ENCODE results near the gene TBXT. TPM values are rescaled to one million over a fixed set of nuclear protein-coding genes. Genes with fewer than 3 reads are reported as not detected.
"Not testable (repeated sequence)": the region's sequence is repeated elsewhere in the genome, so short reads cannot be mapped to it uniquely, and the experiment has no call there.

Gene TBXT, protein sequence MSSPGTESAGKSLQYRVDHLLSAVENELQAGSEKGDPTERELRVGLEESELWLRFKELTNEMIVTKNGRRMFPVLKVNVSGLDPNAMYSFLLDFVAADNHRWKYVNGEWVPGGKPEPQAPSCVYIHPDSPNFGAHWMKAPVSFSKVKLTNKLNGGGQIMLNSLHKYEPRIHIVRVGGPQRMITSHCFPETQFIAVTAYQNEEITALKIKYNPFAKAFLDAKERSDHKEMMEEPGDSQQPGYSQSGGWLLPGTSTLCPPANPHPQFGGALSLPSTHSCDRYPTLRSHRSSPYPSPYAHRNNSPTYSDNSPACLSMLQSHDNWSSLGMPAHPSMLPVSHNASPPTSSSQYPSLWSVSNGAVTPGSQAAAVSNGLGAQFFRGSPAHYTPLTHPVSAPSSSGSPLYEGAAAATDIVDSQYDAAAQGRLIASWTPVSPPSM
- total RNA-seq, result not detected
- long read RNA-seq, result 0 reads

DNA sequence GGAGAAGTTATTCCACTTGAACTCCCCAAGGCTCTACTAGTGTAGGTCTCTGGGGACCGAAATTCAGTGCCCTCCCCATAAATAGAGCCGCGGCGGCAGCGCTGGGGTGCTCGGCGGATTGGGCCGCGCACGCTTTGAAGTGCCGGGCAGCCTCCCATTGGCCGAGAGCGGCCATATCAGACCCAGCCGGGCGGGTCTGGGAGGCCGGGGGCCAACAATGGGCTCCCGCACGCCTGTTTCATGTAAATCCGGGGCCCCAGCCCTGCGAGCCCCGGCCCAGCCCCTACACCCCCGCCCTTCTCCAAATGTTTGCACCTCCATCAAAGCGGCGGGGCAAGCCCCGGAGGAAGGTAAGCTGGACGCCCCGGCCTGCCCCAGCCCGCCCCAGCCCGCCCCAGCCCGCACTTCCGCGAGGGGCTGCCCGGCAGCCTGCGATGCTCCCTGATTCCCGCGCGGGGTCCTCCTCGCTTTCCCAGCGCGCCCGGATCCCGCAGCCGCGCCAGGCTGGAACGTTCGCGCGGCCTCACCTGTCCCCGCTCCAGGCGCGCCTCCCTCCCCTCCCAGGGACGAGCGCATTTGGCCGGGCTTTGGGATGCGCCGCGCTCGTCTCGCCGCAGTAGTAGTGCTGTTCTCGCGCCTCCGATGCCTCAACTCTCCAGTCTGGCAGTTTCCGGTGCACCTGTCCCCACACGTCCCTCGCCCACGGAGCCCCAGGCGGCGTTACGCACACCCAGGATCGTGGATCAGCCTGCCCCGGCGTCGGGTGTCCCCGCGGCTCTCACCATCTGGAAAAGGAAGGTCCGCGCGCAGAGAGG lies at the start of gene TBXT:
TSS of gene TBXT (minus strand) at position 51 of the 815 bp plus-strand sequence. CDS start 260 bp downstream, outside the sequence.
- intact Hi-C loops (cut with DNase I), result no loop called here
- no peak for ATAC-seq
- no peak for DNase-seq (ENCODE audit: missing footprints)

DNA sequence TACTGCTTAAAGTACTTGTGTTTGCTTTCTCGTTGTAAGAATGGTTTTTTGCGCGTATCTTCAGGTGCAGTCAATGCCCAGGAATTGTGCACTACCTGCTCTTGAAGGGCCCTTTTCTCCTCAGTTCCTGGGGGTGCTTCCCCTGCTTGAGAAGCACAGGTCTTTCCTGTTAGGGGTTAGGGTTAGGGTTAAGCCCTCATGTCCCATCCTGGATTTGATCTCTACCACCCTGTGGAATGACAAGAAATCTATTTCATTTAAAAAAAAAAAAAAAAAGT lies 39.6 kb upstream of the TBXT start:
- DNase-seq (ENCODE audit: missing footprints) (no peak), ATAC-seq (no peak)
- intact Hi-C loops (cut with DNase I), result no loop called here

DNA sequence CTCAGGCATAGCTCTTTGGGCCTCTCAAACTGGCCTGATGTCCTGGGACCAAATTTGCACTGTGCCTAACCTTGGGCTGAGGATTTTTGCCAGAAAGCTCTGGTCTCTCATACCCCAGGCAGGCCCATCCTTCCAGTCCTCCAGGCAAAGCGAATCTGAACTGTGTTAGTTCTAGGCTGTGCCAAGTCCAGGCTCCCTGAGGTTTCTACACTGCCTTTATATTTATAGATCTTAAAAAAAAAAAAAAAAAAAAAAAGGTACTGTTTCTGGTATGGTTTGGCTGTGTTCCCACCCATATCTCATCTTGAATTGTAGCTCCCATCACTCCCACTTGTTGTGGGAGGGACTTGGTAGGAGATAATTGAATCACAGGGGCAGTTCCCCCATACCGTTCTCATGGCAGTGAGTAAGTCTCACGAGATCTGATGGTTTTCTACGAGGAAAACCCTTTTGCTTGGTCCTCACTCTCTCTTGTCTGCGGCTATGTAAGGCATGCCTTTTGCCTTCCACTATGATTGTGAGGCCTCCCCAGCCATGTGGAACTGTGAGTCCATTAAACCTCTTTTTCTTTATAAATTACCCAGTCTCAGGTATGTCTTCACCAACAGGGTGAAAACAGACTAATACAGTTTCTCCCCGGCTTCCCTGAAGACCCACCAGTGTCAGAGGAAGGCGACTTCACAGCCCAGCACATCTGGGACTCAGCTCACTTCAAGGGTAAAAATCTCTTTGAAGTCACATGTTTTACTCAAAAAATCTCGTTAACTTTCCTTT lies 39.0 kb upstream of the TBXT start:
- ATAC-seq (no peak), DNase-seq (ENCODE audit: missing footprints) (no peak)
- intact Hi-C loops (cut with DNase I), result no loop called here

DNA sequence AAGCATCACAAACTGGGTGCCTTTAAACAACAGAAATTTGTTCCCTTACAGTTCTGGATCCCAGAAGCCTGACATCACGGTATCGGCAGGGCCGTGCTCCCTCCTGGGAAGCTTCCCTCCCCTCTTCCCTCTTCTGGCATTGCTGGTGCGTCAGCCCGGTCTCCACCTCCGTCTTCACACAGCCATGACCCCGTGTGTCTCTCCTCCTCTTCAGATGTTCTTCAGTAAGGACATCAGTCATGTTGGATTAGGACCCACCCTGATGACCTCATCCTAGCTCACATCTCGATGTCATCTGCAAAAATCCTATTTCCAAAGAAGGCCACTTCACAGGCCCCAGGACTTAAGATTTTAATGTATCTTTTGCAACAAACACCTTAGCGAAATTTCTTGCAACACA lies 38.4 kb upstream of the TBXT start:
- intact Hi-C loops (cut with DNase I), result no loop called here
- peak; percentile 58 for ATAC-seq
- no peak for DNase-seq (ENCODE audit: missing footprints)

DNA sequence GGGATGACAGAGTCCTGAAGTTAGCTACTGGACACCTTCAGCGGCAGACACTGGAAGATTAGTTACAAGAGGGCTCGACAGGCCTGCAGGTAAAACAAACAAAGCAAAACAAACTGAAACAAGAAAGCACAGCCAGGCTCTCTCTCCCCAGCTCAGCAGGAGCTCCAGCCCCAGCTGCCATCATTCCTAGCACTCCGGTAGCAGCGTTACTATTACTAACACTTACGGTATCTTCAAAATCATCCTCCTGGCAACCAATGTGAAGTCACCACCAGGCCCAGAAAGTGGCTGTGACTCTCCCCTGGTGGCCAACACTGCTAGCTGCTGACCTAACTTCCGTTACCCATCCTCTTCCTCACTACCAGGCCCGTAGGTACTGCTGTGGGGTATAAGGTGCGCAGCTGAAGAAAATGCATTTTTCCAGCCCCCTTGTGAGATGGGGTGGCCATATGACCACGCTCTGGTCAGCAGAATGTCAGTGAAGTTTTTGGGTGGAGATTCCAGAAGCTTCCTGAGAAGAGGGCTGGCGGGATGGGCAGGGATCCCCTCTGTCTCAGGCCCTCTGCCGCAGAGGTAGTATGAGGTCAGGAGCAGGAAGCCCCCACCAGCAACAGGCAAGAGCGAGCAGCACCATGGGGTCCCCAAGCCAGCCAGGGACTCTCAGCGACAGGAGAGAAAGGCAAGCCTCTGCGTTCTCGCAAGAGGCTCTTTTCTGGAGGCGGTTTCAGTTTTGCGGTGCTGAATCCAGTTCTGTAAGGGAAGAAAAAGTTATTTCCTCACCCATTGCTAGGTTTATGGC lies 37.4 kb upstream of the TBXT start:
- ATAC-seq (no peak), DNase-seq (ENCODE audit: missing footprints) (no peak)
- intact Hi-C loops (cut with DNase I), result no loop called here

DNA sequence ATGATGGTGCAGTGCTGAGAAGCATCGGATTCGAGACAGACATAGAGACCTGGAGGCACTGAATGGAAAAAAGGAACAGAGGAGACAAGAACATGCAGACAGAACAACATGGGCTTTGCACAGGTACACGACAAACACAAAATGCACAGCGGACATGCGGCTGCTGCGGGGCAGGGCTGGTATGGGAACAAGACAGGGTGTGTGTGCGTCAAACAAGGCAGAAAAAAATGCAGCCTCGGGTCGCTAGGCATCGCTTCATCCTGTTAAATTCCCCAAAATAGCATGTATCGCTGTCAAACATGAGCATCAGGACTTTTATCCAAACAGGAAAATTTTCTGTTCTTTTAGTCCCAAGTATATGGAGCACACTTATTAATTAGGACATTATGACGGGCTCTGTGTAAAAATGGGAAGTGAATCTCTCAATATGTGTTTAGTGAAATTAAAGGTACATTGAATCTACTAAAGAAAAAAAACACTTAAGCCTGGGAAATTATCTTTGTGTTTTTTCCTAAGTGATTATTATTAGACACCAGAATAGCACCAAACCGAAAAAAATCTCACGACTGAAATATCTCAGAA lies 36.1 kb upstream of the TBXT start:
- intact Hi-C loops (cut with DNase I), result no loop called here
- DNase-seq (ENCODE audit: missing footprints) (no peak), ATAC-seq (no peak)

DNA sequence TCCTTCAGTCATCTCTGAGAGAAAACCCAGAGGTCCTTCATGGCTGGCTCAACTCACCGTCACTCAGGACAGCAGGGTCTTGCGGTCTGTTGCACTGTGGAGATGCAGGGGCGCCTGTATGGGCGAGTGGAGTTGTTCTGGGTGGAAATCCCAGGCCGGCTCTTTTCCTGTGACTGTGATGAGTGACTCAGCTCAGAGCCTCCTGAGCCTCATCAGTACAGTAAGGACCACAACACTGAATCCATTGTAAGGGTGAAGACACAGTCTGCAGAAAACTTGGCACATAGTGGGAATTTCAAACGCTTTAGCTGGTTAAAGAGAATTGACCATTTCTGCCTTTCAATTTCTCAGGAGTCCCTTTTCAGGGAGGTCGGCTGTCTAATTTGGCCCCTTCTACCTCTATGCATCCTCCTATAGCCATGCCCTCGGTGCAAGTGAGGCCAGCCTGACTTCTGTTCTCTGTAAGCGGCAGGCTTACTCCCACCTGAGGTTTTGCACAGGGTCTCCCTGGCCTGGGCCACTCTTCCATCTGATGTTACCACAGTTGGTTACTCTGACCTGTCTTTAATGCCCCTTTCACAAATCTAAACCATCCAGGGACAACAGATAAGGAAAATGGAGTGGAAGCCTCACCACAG lies 35.5 kb upstream of the TBXT start:
- peak; percentile 40 for ATAC-seq
- intact Hi-C loops (cut with DNase I), result no loop called here
- no peak for DNase-seq (ENCODE audit: missing footprints)

DNA sequence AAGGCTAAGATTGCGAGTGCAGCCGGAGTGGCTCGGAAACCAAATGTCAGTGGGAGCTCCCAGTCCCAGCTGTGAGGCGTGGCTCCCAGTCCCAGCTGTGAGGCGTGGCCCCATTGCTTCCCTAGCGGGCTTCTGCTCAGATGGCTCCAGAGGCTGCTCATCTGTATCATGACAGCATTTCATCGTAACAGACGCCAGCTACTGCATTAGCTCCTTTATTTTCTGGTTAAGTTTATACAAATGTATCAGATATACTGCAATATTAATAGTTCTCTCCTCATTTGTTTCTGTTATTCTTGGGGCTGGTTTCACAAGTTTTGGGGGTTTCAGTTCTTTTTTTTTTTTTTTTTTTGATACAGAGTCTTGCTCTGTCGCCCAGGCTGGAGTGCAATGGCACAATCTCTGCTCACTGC lies 34.7 kb upstream of the TBXT start:
- peak; percentile 80 for DNase-seq (ENCODE audit: missing footprints)
- intact Hi-C loops (cut with DNase I), result no loop called here
- ATAC-seq, result peak; percentile 79

DNA sequence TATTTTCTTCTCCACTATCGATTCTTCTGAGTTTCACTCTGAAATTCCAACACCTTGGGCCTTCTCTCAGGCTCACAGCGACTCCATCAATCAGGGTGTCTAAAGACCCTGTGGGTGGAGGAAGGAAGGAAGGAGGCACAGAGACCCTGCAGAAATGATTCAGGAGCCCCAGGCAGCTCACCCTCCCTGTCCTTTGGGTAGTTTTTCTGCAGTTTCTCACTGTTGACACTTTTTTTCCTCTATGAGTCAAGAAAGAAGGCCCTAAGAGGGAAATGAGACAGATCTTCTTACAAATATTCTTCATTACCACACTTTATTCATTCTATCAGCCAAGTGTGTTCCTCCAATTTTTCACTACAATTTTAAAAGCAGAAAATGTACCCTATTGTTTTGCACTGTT lies 34.2 kb upstream of the TBXT start:
- ATAC-seq (no peak), DNase-seq (ENCODE audit: missing footprints) (no peak)
- intact Hi-C loops (cut with DNase I), result no loop called here

DNA sequence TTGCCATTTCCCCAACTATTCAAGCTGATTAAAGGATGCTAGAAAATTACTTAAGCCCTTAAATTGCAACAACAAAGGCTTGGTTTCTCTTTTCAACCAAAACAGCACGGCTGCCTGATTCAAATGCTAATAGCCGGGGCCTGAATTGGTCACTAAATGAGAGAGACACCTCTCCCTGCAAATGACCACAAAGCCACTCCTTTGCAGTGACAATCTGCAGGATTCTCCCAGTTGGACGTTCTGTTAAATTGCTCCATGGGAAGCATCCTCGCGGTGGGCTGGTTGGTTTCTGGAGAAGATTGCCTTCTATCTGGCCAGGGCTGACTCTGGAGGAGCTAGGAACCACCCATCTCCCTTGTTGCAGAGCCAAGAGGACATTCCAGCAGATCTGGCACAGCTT lies 29.7 kb upstream of the TBXT start:
- DNase-seq (ENCODE audit: missing footprints) (no peak), ATAC-seq (no peak)
- intact Hi-C loops (cut with DNase I), result no loop called here

DNA sequence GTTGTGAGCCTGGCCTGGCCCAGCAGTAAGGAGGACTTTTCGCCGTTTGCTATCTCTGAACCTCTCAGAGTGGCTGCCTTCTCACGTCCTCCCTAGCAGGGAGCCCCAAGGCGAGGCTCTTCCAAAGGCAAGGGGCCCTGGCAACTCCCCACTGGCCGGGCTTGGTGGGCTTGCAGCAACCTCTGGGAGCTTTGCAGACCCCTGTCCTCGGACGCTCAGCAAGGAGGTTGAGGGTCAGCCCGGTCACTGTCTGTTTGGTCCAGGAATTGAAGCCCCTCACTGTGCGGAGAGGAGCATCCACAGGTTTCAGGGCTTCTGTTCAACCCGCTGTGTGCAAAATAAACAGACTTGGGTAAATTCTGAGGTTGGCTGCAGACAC lies 28.2 kb upstream of the TBXT start:
- intact Hi-C loops (cut with DNase I), result no loop called here
- ATAC-seq (peak; percentile 8), DNase-seq (ENCODE audit: missing footprints) (no peak)

DNA sequence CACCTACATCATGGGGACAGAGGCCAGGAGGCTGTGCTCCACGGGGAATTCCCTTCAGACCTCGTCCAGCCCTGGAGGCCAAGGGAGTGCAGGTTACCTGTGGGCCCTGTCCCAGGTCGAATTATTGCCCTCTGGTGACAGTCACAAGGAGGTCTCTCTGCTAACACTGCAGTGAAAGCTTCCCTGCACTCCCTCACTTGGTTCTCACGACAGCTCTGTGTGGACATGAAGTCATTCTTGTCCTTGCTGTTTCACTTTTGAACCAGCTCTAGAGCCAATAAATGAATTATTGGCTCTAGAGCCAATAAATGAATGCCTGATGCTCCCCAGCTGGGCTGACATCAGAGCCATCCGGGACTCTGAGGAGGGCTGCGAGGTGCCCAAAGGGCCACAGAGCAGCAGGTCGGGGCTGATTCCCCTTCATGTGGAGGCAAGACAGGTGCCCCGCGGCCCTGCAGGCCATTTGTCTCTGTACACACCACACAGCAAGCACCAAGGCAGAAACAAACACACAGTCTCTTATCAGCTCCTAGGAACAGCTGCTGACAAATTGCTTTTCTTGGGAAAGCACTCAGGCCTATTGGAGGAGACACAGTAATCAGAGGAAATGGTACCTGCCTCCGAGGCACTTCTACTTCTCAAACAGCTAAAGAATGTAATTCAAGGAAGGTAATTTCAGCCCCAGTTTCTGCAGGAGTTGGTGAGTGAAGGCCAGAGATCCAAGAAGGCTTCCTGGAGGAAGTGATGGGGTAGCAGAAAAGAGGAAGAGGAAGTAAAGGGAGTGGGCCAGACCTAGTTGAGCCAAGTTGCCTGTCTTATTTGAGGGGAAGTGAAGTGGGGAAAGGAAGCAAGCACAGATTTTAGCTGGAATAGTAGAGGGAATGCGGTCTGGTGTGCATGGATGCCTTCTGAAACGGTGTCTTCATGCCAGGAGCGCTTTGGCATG lies 27.5 kb upstream of the TBXT start:
- DNase-seq (ENCODE audit: missing footprints) (no peak), ATAC-seq (peak; percentile 62)
- intact Hi-C loops (cut with DNase I), result no loop called here

DNA sequence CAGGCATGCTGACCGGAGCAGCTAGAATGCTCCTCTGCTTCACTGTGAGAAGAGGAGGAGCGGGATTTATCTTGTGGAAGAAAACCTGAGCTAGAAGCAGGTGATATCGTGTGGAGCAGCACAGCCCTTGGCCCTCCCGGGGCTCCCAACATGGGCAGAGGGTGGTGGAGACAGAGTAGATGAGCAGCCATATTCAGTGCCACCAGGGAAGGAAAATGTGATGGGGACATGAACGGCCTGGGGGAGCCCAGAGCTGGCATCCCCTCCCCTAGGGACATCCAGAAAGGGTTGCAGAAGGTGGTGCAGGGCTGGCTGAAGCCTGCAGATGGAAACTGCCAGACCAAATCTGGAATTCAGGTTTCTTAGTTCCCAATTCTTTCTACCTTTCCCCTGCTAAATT lies 24.9 kb upstream of the TBXT start:
- DNase-seq (ENCODE audit: missing footprints), result no peak
- intact Hi-C loops (cut with DNase I), result no loop called here
- ATAC-seq, result no peak

DNA sequence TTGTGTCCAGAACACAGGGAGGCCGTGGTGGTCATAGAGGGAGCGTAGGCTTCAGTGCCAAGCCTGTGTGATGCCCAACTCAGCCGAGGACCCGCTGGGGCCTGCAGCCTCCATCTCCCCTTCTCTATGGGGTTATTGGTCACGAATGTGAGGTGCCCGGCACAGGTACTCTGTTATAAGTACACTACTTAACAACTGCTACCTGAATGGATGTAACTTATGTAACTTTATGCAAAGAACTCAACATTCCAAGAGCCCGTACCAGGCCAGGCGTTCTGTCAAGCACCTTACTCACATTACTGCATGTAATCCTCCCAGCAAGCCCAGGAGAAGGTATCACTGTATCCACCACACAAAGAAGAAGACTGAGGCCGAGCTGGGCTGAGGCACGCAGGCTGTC lies 24.5 kb upstream of the TBXT start:
- DNase-seq (ENCODE audit: missing footprints), result no peak
- intact Hi-C loops (cut with DNase I), result no loop called here
- no peak for ATAC-seq

DNA sequence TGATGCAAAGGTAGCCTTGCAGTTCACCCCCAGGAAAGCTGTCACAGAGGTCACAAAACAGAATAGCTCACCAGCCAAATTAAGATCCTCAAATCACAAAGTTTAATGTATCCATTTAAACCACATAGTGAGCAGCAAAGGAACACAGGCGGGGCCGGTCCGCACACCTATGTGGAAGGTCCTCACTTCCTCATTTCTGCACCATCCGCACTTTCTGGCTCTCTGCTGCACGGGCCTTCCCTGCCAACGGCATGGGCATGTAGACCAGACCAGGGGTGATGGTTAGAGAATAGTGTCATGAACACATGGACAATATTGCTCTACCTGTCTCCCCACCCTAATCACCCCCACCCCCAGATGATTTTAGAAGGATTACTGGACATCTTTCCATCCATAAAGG lies 12.1 kb upstream of the TBXT start:
- ATAC-seq (no peak), DNase-seq (ENCODE audit: missing footprints) (no peak)
- intact Hi-C loops (cut with DNase I), result no loop called here

DNA sequence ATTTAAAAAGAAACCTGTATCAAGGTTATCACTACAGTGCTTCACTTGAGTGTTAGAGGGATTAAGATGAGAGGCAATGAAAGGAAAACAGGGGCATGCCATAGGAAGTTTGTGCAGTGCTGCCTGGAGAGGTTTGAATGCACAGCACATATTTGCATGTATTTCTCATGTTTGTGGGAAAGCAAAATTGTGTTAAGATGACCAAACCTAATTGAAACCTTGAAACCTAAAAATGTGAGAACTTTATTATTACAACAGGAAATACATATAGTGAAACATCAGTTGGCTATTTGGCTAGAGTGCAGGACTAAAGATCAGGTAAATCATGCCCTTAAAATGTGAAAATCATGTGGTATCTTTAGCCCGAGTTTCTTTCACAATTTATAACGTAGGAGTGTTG lies 8.5 kb upstream of the TBXT start:
- intact Hi-C loops (cut with DNase I), result no loop called here
- DNase-seq (ENCODE audit: missing footprints) (no peak), ATAC-seq (no peak)

DNA sequence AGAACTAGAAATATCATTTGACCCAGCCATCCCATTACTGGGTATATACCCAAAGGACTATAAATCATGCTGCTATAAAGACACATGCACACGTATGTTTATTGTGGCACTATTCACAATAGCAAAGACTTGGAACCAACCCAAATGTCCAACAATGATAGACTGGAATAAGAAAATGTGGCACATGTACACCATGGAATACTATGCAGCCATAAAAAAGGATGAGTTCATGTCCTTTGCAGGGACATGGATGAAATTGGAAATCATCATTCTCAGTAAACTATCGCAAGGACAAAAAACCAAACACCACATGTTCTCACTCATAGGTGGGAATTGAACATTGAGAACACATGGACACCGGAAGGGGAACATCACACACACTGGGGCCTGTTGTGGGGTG lies 7.4 kb upstream of the TBXT start:
- ATAC-seq; intact Hi-C loops (cut with DNase I): not testable (repeated sequence)

More for the DNA sequence above, 7.4 kb upstream of the TBXT start:
- DNase-seq (ENCODE audit: missing footprints), result not testable (repeated sequence)

Measured in Right ventricle myocardium inferior (tissue), 1 donor.